SU-DHL-6 (cell line): ENCODE results near the gene AMZ2.

ENCODE experiments used
- H2AFZ ChIP-seq: fragments of 200-600 bp; sonication (generic); 2 replicates; pipeline ENCODE4 v1.6.1; 2014; ENCODE audit warnings: low read depth, mild to moderate bottlenecking, moderate library complexity, mixed read lengths, antibody characterized with exemption, low read length; ENCODE audit not compliant: severe bottlenecking
- H3F3A ChIP-seq: fragments of 200-600 bp; shearing (Covaris generic); 2 replicates; pipeline ENCODE4 v1.6.0; 2016; ENCODE audit warnings: antibody characterized with exemption, mild to moderate bottlenecking; ENCODE audit not compliant: insufficient read depth
- H3K27ac ChIP-seq: fragments of 200-600 bp; sonication (generic); 2 replicates; pipeline ENCODE4 v1.5.1; 2016; ENCODE audit warnings: low read depth, mild to moderate bottlenecking, low read length, moderate library complexity, mixed read lengths
- H3K27me3 ChIP-seq: fragments of 200-600 bp; sonication (generic), shearing (Covaris generic); 2 replicates; pipeline ENCODE4 v1.6.0; 2014; ENCODE audit warnings: mild to moderate bottlenecking, low read length
- H3K36me3 ChIP-seq: fragments of 200-600 bp; sonication (generic); 2 replicates; pipeline ENCODE4 v1.6.1; 2014; ENCODE audit warnings: mild to moderate bottlenecking, low read length, mixed read lengths
- H3K4me2 ChIP-seq: fragments of 300-600, 200-600 bp; shearing (Covaris generic), sonication (generic); 2 replicates; pipeline ENCODE4 v1.6.0; 2014; ENCODE audit warnings: low read length, low read depth, mild to moderate bottlenecking; ENCODE audit not compliant: poor library complexity, severe bottlenecking
- H3K4me3 ChIP-seq: fragments of 200-600 bp; sonication (generic); 2 replicates; pipeline ENCODE4 v1.5.1; 2014; ENCODE audit warnings: antibody characterized with exemption, low read length, mild to moderate bottlenecking, mixed read lengths; ENCODE audit not compliant: insufficient read depth, poor library complexity, severe bottlenecking
- H3K79me2 ChIP-seq: fragments of 200-600 bp; sonication (generic); 2 replicates; pipeline ENCODE4 v1.6.1; 2014; ENCODE audit warnings: mild to moderate bottlenecking, low read length, moderate library complexity; ENCODE audit not compliant: insufficient read depth
- H3K9ac ChIP-seq: fragments of 200-600 bp; sonication (generic); 2 replicates; pipeline ENCODE4 v1.7.0; 2014; ENCODE audit warnings: mild to moderate bottlenecking, low read length
- H3K9me2 ChIP-seq: fragments of 200-600 bp; sonication (generic); replicated peaks from 2 replicates; pipeline ENCODE4 v1.6.1; 2014; ENCODE audit warnings: low read length; ENCODE audit not compliant: insufficient read depth
- H3K9me3 ChIP-seq: fragments of 200-600 bp; sonication (generic); 2 replicates; pipeline ENCODE4 v1.6.1; 2014; ENCODE audit warnings: low read length, mixed read lengths; ENCODE audit not compliant: insufficient read depth
- H4K20me1 ChIP-seq: fragments of 200-600 bp; sonication (generic); 2 replicates; pipeline ENCODE4 v1.6.1; 2014; ENCODE audit warnings: low read depth, mild to moderate bottlenecking, antibody characterized with exemption, low read length, moderate library complexity, mixed read lengths
- EZH2phosphoT487 ChIP-seq: fragments of 200-600 bp; sonication (generic), shearing (Covaris generic); conservative IDR thresholded peaks from 2 replicates; pipeline ENCODE4 v1.6.1; 2018; ENCODE audit warnings: mild to moderate bottlenecking, antibody characterized with exemption, low read length, moderate library complexity, mixed read lengths
- TF ChIP-seq, protein P1 (sequence below): fragments of 200-600 bp; sonication (generic); IDR thresholded peaks from one replicate; pipeline ENCODE4 v1.5.1; 2017; ENCODE audit warnings: antibody characterized with exemption, mild to moderate bottlenecking, low read length, moderate library complexity; ENCODE audit not compliant: insufficient read depth, poor library complexity, severe bottlenecking

AMZ2 gene

DNA sequence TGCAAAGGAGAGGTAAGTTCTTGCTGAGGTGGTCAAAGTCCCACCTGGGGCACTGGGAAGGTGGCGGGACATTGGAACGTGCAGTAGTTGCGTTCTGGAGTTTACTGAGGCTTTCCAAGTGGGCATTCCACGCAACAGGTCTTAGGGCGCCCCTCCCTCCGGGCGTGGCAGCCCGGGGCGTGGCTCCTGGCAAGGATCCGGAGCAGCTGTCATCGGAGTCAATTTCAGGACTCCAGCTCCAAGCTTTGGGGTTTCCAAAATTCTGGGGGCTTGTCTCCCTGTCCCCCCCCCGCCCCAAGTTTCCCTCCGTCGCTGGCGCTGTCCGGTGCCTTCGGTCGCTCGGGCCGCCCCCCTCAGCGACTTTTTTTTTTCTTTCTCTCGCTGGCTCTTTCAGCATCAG is 43.1 kb upstream of the AMZ2 start:
- Histone ChIP-seq H3K4me2 (peak overlapping the region; percentile 81), H3K27me3 (no peaks in the 10 kb centered on the region), H3K36me3 (no peaks in the 10 kb centered on the region; the same call in none of the 2 replicates), H3K9me2 (no peaks in the 10 kb centered on the region), H3K27ac (peak overlapping the region; percentile 95), H3K4me3 (peak overlapping the region; percentile 74), H3K9ac (peak overlapping the region; percentile 71), H3F3A (peaks cover 51% of the 10 kb centered on the region), H4K20me1 (no peaks in the 10 kb centered on the region), H3K79me2 (peaks cover 25% of the 10 kb centered on the region; the same call in 1 of the 2 replicates), H3K9me3 (no peaks in the 10 kb centered on the region), H2AFZ (no peak overlapping the region)
- TF ChIP-seq EZH2phosphoT487, result no peak
- TF ChIP-seq, protein P1, sequence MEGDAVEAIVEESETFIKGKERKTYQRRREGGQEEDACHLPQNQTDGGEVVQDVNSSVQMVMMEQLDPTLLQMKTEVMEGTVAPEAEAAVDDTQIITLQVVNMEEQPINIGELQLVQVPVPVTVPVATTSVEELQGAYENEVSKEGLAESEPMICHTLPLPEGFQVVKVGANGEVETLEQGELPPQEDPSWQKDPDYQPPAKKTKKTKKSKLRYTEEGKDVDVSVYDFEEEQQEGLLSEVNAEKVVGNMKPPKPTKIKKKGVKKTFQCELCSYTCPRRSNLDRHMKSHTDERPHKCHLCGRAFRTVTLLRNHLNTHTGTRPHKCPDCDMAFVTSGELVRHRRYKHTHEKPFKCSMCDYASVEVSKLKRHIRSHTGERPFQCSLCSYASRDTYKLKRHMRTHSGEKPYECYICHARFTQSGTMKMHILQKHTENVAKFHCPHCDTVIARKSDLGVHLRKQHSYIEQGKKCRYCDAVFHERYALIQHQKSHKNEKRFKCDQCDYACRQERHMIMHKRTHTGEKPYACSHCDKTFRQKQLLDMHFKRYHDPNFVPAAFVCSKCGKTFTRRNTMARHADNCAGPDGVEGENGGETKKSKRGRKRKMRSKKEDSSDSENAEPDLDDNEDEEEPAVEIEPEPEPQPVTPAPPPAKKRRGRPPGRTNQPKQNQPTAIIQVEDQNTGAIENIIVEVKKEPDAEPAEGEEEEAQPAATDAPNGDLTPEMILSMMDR, result no peak

DNA sequence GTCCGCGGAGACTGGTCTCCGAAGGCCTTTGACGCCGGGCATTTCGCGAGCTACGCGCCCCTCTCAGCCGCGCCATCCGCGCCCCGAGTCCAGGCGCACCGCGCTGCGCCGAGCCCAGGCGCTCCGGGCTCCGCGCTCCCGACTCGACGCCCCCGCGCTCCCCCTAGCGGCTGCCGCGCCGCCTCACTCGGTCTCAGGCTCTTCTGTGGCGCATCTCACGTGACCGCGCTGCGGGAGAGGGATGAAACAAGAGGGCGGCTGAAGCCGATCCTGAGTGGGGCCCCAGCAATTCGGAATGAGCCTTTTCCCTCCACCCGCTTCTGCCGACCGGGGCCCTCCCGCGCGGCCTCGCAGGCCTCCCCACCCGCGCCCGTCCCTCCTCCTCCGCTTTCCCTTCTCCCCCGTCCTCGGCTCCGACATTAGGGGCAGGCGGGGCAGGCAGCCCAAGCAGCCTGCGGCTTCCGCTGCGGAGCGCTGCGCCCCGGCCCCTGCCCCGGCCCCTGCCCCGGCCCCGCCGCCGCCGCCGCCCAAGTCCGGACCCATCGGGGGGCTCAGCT is 42.5 kb upstream of the AMZ2 start:
- Histone ChIP-seq H3F3A (peaks cover 51% of the 10 kb centered on the region), H4K20me1 (no peaks in the 10 kb centered on the region), H3K9ac (peak overlapping the region; percentile 71), H3K9me2 (no peaks in the 10 kb centered on the region), H3K36me3 (peaks cover 5% of the 10 kb centered on the region), H2AFZ (no peak overlapping the region), H3K27me3 (no peaks in the 10 kb centered on the region), H3K4me3 (peak overlapping the region; percentile 74), H3K9me3 (no peaks in the 10 kb centered on the region), H3K79me2 (peaks cover 28% of the 10 kb centered on the region; the same call in 1 of the 2 replicates), H3K4me2 (peak overlapping the region; percentile 81), H3K27ac (peak overlapping the region; percentile 95)
- no peak for TF ChIP-seq EZH2phosphoT487
- TF ChIP-seq, protein P1, result peak; percentile 68

DNA sequence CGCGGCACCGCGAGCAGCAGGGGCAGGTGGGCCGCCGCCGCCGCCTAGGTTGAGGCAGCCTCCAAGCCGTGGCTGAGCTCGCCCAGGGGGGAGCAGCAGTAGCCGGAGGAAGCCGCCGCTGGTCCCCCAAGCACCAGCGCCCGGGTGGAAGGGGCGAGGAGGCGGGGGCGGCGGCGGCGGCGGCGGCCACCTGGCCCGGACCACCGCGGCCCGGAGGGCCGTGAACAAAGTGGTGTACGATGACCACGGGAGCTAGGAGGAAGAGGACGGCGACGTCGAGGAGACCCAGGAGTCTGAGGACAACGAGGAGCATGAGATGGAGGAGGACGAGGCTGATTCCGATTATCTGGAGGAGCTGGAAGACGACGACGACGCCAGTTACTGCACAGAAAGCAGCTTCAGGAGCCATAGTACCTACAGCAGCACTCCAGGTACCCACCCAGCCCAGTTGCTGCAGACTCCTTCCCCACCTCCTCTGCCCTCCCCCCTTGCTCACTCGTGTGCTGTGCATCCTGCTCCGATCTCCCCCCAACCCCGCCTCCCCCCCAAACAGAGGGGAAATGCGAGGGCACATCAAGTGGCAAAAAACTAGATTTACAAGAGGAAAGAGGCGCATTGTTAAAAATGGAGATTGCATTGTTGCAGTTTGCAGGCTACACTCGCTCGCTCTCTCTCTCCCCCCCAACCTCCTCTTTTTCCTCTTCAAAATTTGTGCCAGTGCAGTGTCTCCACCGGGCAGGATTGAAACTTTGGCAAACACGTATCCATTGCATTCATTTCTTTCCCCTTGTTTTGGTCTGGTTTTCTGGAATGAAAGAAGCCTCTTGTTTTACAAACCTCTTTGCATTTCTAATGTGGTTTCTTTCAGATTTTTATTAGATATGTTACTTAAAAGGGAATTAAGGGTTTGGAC is 41.8 kb upstream of the AMZ2 start:
- Histone ChIP-seq H3K27me3 (no peaks in the 10 kb centered on the region), H3K4me3 (peak overlapping the region; percentile 74), H2AFZ (no peak overlapping the region), H4K20me1 (no peaks in the 10 kb centered on the region), H3K9me2 (no peaks in the 10 kb centered on the region), H3K4me2 (peak overlapping the region; percentile 81), H3K36me3 (peaks cover 11% of the 10 kb centered on the region), H3K27ac (peak overlapping the region; percentile 95), H3F3A (peaks cover 52% of the 10 kb centered on the region), H3K79me2 (peaks cover 34% of the 10 kb centered on the region; the same call in 1 of the 2 replicates), H3K9me3 (no peaks in the 10 kb centered on the region), H3K9ac (peak overlapping the region; percentile 71)
- TF ChIP-seq, protein P1, result no peak
- no peak for TF ChIP-seq EZH2phosphoT487
